ENCODE results near the gene AGAP2.

DNA sequence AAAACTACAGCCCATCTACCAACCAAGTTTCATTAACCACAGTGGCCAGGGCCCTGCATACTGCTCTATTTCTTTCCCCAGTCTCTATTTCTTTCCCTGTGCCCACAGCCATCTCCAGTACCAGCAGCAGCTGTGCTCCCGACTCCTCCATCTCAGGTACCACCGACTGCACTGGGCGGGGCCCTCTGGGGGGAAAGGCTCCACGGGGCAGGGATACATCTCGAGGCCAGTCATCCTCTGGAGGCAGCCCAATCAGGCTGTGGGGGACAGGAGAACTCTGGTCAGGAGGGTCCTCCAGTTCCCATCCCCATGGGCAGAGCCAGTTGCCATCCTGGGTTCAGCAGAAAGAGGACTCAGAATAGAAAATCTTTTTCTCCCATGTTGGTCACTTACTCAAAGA is 10.5 kb upstream of the AGAP2 start:
- TF ChIP-seq, protein P1, sequence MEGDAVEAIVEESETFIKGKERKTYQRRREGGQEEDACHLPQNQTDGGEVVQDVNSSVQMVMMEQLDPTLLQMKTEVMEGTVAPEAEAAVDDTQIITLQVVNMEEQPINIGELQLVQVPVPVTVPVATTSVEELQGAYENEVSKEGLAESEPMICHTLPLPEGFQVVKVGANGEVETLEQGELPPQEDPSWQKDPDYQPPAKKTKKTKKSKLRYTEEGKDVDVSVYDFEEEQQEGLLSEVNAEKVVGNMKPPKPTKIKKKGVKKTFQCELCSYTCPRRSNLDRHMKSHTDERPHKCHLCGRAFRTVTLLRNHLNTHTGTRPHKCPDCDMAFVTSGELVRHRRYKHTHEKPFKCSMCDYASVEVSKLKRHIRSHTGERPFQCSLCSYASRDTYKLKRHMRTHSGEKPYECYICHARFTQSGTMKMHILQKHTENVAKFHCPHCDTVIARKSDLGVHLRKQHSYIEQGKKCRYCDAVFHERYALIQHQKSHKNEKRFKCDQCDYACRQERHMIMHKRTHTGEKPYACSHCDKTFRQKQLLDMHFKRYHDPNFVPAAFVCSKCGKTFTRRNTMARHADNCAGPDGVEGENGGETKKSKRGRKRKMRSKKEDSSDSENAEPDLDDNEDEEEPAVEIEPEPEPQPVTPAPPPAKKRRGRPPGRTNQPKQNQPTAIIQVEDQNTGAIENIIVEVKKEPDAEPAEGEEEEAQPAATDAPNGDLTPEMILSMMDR (IDR thresholded peaks at IDR 0.05): no peak
- TF ChIP-seq POLR2AphosphoS5 (IDR thresholded peaks at IDR 0.05) (no peak), EP300 (IDR thresholded peaks at IDR 0.05) (no peak)

Measured in esophagus muscularis mucosa (tissue), 4 donors.